Measurements from ENCODE around the gene CPEB1. TPM values are rescaled to one million over a fixed set of nuclear protein-coding genes. Genes with fewer than 3 reads are reported as not detected.

The CPEB1 gene
- total RNA-seq, 1 experiment from 2014 or later, result 16.7 TPM

DNA sequence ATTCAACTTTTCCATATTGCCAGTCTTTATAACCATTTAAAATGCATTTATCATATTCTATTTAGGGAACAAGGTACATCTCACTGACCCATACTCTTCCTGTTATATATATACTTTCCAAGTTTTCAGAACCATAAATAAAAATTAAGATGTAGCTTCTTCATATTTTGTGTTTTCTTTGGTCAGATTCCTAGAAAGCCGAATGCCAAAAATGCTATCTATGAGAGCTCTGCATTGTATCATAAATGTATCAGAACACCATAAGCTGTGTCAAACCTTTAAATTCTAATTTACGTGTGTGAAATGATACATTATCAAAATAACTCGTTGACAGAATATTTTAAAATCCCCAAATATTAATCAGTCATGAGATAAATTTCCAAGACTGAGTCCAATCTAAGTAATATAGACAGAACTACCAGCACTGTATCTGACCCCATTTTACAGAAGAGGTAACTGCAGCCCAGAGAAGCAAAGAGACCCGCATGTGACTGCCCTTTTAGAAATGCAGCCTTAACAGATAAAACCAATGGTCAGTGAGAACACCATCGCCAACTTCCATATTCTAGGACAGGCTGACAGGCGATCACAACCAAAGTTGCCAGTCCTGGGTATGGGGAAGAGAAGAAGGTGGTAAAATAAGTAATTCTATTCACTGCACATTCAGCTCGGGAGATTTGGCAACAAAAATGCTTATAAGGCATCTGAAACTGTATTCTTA, 90.7 kb downstream of the CPEB1 start:
- no peak for DNase-seq (ENCODE audit: low read depth)
- in situ Hi-C loops (cut with HindIII; ENCODE audit: low pct_unique_long_range_greater_than_20kb, low sequenced_read_pairs), result no loop called here

DNA sequence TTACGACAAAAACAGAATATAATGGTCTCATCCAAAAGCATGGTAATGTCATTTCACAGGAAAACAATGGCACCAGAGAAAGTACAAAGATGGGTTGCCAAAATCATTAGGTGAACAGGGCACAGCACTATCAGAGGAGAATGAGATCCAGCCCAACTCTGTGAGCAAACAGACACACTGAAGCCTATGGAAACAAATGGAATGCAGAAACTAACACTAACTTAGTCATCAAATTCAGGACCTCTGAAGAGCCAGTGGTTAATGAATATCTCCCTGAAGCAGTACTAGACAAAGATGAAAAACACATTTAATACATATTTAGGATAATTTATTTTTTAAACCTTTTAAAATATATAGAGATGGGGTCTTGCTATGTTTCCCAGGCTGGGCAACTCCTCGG, 92.3 kb downstream of the CPEB1 start:
- in situ Hi-C loops (cut with HindIII; ENCODE audit: low pct_unique_long_range_greater_than_20kb, low sequenced_read_pairs), result no loop called here
- no peak for DNase-seq (ENCODE audit: low read depth)

DNA sequence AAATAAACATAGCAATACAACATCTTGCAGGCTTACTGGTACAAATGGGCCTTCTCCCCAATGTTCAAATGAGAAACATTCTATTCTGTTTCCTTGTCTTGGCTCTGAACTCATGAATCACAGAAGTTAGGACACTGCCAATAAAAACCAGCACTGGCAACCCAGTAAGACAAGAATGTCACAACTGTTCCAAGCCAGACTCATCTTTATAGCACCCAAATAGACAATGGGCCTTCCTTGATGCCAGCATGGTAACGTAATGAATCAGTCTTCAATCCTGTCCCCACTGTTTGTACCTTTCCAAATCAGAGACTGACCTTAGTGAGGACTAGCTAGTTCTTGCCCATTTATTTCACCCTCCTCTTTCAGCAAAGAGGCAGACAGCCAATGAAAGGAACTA, 92.8 kb downstream of the CPEB1 start:
- DNase-seq (ENCODE audit: low read depth), result no peak
- in situ Hi-C loops (cut with HindIII; ENCODE audit: low pct_unique_long_range_greater_than_20kb, low sequenced_read_pairs), result no loop called here

- in situ Hi-C loops (cut with HindIII; ENCODE audit: low pct_unique_long_range_greater_than_20kb, low sequenced_read_pairs), result no loop called here
Observed at GRCh38 chr15:82553846-82554245, 93.3 kb downstream of the CPEB1 start.

GRCh38 chr15:82552861-82553260, 94.3 kb downstream of the CPEB1 start:
- in situ Hi-C loops (cut with HindIII; ENCODE audit: low pct_unique_long_range_greater_than_20kb, low sequenced_read_pairs), result no loop called here
- DNase-seq (ENCODE audit: low read depth), result no peak

More at GRCh38 chr15:82553846-82554245, 93.3 kb downstream of the CPEB1 start:
- no peak for DNase-seq (ENCODE audit: low read depth)

- in situ Hi-C loops (cut with HindIII; ENCODE audit: low pct_unique_long_range_greater_than_20kb, low sequenced_read_pairs), result no loop called here
- DNase-seq (ENCODE audit: low read depth), result no peak
Observed at GRCh38 chr15:82551646-82552247, 95.4 kb downstream of the CPEB1 start.

- no peak for DNase-seq (ENCODE audit: low read depth)
- in situ Hi-C loops (cut with HindIII; ENCODE audit: low pct_unique_long_range_greater_than_20kb, low sequenced_read_pairs), result no loop called here
Observed at GRCh38 chr15:82549199-82549665, 97.9 kb downstream of the CPEB1 start.

- in situ Hi-C loops (cut with HindIII; ENCODE audit: low pct_unique_long_range_greater_than_20kb, low sequenced_read_pairs), result no loop called here
- DNase-seq (ENCODE audit: low read depth), result no peak
Observed at GRCh38 chr15:82548700-82549099, 98.5 kb downstream of the CPEB1 start.

- in situ Hi-C loops (cut with HindIII; ENCODE audit: low pct_unique_long_range_greater_than_20kb, low sequenced_read_pairs), result no loop called here
Observed at GRCh38 chr15:82545478-82545877, 101.7 kb downstream of the CPEB1 start.

GRCh38 chr15:82545002-82545401, 102.2 kb downstream of the CPEB1 start:
- in situ Hi-C loops (cut with HindIII; ENCODE audit: low pct_unique_long_range_greater_than_20kb, low sequenced_read_pairs), result no loop called here
- no peak for DNase-seq (ENCODE audit: low read depth)

More at GRCh38 chr15:82545478-82545877, 101.7 kb downstream of the CPEB1 start:
- DNase-seq (ENCODE audit: low read depth), result no peak

DNA sequence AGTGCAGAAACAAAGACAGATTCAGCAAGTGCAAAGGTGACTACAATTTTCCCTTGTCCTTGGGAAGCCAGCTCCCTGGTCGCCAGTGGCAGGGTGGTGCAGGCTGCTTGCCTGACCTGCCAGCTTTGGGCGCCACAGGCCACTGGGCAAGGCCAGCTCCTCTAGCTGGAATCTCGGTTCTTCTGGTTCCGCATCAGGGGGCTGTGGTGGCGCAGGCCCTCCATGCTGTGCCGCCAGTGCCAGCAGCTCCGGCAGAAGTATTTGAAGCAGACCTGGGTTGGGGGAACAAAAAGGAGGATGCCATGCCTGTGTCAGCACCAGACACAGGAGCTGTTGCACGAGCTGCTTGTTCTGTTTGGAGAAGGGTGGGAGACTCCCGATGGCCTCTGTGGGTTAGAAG, 102.7 kb downstream of the CPEB1 start:
- no peak for DNase-seq (ENCODE audit: low read depth)
- in situ Hi-C loops (cut with HindIII; ENCODE audit: low pct_unique_long_range_greater_than_20kb, low sequenced_read_pairs), result no loop called here

- DNase-seq (ENCODE audit: low read depth), result no peak
- in situ Hi-C loops (cut with HindIII; ENCODE audit: low pct_unique_long_range_greater_than_20kb, low sequenced_read_pairs), result no loop called here
Observed at GRCh38 chr15:82543160-82543559, 104.0 kb downstream of the CPEB1 start.

- DNase-seq (ENCODE audit: low read depth), result no peak
- in situ Hi-C loops (cut with HindIII; ENCODE audit: low pct_unique_long_range_greater_than_20kb, low sequenced_read_pairs), result no loop called here
Observed at GRCh38 chr15:82540984-82541431, 106.2 kb downstream of the CPEB1 start.

GRCh38 chr15:82540055-82540983, 106.8 kb downstream of the CPEB1 start, which contains the start of gene RPS17:
RPS17 (minus strand) TSS chr15:82540457; CDS start chr15:82540428, 29 bp downstream.
- peak; percentile 94 for DNase-seq (ENCODE audit: low read depth)
- in situ Hi-C loops (cut with HindIII; ENCODE audit: low pct_unique_long_range_greater_than_20kb, low sequenced_read_pairs), result no loop called here

DNA sequence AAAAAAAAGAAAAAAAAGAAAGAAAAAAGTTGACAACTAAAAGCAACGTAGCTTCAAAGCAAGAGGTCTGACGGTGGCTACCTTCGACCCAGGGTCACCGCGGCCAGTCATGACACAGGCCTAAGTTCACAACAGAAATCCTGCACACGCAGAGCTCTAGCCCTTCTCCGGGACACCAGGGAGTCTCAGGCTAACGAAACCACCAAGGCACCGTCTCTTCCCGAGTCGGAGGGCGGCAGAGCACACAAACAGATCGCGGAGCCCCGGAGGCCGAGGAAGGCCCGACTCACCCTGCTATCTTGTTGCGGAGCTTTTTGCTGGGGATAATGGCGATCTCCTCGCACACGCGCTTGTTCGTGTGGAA, 107.5 kb downstream of the CPEB1 start:
- DNase-seq (ENCODE audit: low read depth), result no peak
- in situ Hi-C loops (cut with HindIII; ENCODE audit: low pct_unique_long_range_greater_than_20kb, low sequenced_read_pairs), result no loop called here

- in situ Hi-C loops (cut with HindIII; ENCODE audit: low pct_unique_long_range_greater_than_20kb, low sequenced_read_pairs), result no loop called here
- DNase-seq (ENCODE audit: low read depth), result no peak
Observed at GRCh38 chr15:82538961-82539690, 108.0 kb downstream of the CPEB1 start.

- in situ Hi-C loops (cut with HindIII; ENCODE audit: low pct_unique_long_range_greater_than_20kb, low sequenced_read_pairs), result no loop called here
- no peak for DNase-seq (ENCODE audit: low read depth)
Observed at GRCh38 chr15:82537351-82537908, 109.7 kb downstream of the CPEB1 start.
